Esophagus squamous epithelium (tissue), 4 donors: ENCODE data around the gene RPL12.

Experiments
- POLR2A ChIP-seq, 4 donors: fragments of 450-650 bp; IDR thresholded peaks; one replicate each; pipeline ENCODE4 v1.6.1; 2017; ENCODE audit warnings: antibody characterized with exemption in 4 of 4, mild to moderate bottlenecking in 4 of 4, moderate library complexity in 3 of 4
- TF ChIP-seq, protein P1 (sequence below), 6 experiments: fragments of 450-650 bp in 4 of 6; fragments of 200-600 bp in 2 of 6; sonication (generic) in 2 of 6; IDR thresholded peaks; one replicate each; pipeline ENCODE4 v1.5.1; 2016 to 2019; ENCODE audit warnings: antibody characterized with exemption in 6 of 6, mild to moderate bottlenecking in 4 of 6, moderate library complexity in 4 of 6

DNA sequence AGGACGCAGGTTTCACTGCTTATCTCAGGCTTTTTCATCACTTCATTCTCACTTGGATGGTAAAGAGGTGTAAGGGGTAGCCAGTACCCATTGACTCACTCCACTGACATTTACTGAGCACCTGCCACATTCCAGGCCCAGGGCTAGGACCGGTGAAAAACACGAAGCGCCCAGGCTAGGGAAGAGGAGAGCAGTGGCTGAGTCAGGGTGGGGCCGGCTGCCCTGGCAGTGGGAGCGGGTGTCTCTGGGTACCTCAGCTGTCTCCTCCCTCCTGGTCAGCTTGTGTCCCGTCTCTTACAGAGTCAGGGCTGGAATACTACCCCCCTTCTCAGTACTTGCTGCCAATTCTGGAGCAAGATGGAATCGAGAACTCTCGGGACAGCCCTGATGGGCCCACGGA lies 22.3 kb upstream of the RPL12 start:
- TF ChIP-seq, protein P1, sequence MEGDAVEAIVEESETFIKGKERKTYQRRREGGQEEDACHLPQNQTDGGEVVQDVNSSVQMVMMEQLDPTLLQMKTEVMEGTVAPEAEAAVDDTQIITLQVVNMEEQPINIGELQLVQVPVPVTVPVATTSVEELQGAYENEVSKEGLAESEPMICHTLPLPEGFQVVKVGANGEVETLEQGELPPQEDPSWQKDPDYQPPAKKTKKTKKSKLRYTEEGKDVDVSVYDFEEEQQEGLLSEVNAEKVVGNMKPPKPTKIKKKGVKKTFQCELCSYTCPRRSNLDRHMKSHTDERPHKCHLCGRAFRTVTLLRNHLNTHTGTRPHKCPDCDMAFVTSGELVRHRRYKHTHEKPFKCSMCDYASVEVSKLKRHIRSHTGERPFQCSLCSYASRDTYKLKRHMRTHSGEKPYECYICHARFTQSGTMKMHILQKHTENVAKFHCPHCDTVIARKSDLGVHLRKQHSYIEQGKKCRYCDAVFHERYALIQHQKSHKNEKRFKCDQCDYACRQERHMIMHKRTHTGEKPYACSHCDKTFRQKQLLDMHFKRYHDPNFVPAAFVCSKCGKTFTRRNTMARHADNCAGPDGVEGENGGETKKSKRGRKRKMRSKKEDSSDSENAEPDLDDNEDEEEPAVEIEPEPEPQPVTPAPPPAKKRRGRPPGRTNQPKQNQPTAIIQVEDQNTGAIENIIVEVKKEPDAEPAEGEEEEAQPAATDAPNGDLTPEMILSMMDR (IDR thresholded peaks at IDR 0.05), result no peak
- TF ChIP-seq POLR2A (IDR thresholded peaks at IDR 0.05), result no peak
